ENCODE data around the gene EIF3C. TPM values are rescaled to one million over a fixed set of nuclear protein-coding genes. Genes with fewer than 3 reads are reported as not detected.

The EIF3C gene
- total RNA-seq, 4 donors from 2014 or later = 187 to 337 (median 204) TPM

Small RNAs within 50 kb of the gene (small RNA-seq; reads per million reads assigned to genes)
- gene MIR6862-2 = 0 reads per million in 4 donors

Other genes starting within 250 kb of the EIF3C start
- not detected for gene NPIPB7, start 239.1 kb upstream of the EIF3C start, total RNA-seq
- gene CLN3, start 219.4 kb upstream of the EIF3C start, total RNA-seq = 10 to 100 TPM; 12.2 to 40.2 (median 19.0) TPM
- gene APOBR, start 216.8 kb upstream of the EIF3C start, total RNA-seq = 1 to 10 TPM in 2 of 4 donors, under 1 TPM in 2; 0.49 to 2.1 (median 0.98) TPM
- not detected for gene IL27, start 204.6 kb upstream of the EIF3C start, total RNA-seq
- gene NUPR1, start 172.5 kb upstream of the EIF3C start, total RNA-seq = 10 to 100 TPM in 3 of 4 donors, 1 to 10 TPM in 1; 5.2 to 21.4 (median 15.0) TPM
- 10 to 100 TPM; 11.0 to 31.3 (median 13.1) TPM for gene SGF29, start 157.5 kb upstream of the EIF3C start, total RNA-seq
- gene SULT1A2, start 114.4 kb upstream of the EIF3C start, total RNA-seq = under 1 TPM in 3 of 4 donors, not detected in 1; 0.26 to 0.49 (median 0.38) TPM
- 10 to 100 TPM in 2 of 4 donors, 1 to 10 TPM in 2; 4.1 to 17.2 (median 8.3) TPM for gene SULT1A1, start 101.4 kb upstream of the EIF3C start, total RNA-seq
- under 1 TPM in 1 of 4 donors, not detected in 3; 0.22 TPM for gene NPIPB8, start 73.4 kb upstream of the EIF3C start, total RNA-seq
- 1 to 10 TPM in 1 of 4 donors, not detected in 3; 5.0 TPM for gene NPIPB9, start 40.3 kb downstream of the EIF3C start, total RNA-seq
- 10 to 100 TPM; 42.1 to 72.7 (median 67.1) TPM for gene ATXN2L, start 111.5 kb downstream of the EIF3C start, total RNA-seq
- 100 to 1,000 TPM; 105 to 143 (median 121) TPM for gene TUFM, start 134.9 kb downstream of the EIF3C start, total RNA-seq
- 10 to 100 TPM; 11.0 to 28.2 (median 18.8) TPM for gene SH2B1, start 152.4 kb downstream of the EIF3C start, total RNA-seq
- under 1 TPM in 2 of 4 donors, not detected in 2; 0.19 to 0.26 TPM for gene ATP2A1, start 167.0 kb downstream of the EIF3C start, total RNA-seq
- gene RABEP2, start 213.8 kb downstream of the EIF3C start, total RNA-seq = 10 to 100 TPM; 28.7 to 47.2 (median 37.2) TPM
- under 1 TPM in 2 of 4 donors, not detected in 2; 0.19 to 0.42 TPM for gene CD19, start 220.5 kb downstream of the EIF3C start, total RNA-seq
- gene NFATC2IP, start 239.5 kb downstream of the EIF3C start, total RNA-seq = 10 to 100 TPM; 17.4 to 36.6 (median 24.2) TPM

All from esophagus squamous epithelium (tissue), 4 donors.